NCI-H2196 treated with DMSO at 0.1 percent for 48 hours (cell line): ENCODE measurements around the gene PRELID1.
A peak's percentile ranks its signal among the peaks of the same experiment; 100 is the strongest.
"Not testable (repeated sequence)": the region's sequence is repeated elsewhere in the genome, so short reads cannot be mapped to it uniquely, and the experiment has no call there.

Experiments used
- DNase-seq: peaks from one replicate; lab custom pipeline; 2025; ENCODE audit not compliant: unreplicated experiment; lab: John Stamatoyannopoulos, UW

PRELID1 gene

DNA sequence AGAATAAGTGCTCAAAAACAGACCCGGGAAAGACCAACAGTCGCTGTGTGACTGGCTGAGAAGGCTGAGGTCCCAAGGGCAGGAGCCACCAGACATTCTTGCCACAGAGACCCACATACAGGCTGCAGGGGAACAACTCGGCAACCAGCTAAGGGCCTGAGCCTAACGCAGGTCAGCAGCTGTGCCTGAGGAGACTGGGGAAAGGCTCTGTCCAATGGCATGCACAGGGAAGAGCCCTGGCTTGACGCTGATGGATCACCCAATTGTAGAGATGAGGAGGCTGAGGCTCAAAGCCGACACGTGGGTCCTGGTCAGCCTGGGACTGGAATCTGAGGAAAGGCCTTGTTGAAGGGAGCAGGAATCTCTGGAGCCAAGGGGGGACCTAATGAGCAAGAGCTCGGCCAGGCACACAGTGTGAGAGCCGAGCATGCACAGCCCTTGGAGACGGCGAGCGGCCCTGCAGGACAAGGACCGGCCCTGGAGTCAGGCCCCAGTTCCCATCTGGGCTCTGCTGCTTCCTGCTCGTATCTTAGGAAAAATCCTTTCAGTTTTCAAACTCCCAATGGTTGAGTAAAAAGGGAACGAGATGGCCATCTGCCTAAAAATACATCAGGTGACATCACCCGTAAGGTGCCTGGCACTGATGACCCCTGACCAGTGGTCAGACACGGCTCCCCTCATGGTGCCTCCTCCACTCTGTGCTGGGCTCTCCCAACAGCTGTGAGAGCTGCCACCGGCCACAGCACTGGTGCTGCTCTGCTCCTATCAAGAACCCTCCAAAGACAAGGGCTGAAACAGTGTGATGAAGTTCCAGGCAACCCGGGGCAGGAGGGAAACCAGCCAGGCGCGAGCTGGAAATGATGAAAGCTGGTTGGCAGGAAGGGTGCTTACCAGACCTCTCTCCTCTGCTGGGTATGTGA is 31.4 kb downstream of the PRELID1 start:
- DNase-seq: no peak

GRCh38 chr5:177335701-177336065 is 32.1 kb downstream of the PRELID1 start:
- no peak for DNase-seq

DNA sequence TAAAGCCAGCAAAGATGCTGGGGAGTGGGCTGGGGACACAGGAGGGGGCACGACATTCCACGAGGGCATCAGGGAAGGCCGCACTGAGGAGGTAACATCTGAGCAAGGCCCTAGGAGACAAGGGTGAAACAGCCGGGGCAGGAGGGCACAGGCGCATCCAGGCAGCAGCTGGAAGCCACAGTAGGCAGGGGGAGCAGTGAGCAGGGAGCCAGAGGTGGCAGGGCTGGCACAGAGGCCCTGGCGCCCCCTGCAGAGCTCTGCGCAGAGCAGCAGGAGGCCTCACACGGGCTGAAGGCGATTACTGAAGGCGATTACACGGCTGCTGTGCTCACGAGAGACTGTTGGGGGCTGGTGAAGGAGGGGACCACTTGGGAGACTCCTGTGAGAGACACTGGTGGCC is 32.5 kb downstream of the PRELID1 start:
- DNase-seq: peak; percentile 32

- DNase-seq: no peak
Measured at GRCh38 chr5:177336603-177337494, 33.2 kb downstream of the PRELID1 start.

DNA sequence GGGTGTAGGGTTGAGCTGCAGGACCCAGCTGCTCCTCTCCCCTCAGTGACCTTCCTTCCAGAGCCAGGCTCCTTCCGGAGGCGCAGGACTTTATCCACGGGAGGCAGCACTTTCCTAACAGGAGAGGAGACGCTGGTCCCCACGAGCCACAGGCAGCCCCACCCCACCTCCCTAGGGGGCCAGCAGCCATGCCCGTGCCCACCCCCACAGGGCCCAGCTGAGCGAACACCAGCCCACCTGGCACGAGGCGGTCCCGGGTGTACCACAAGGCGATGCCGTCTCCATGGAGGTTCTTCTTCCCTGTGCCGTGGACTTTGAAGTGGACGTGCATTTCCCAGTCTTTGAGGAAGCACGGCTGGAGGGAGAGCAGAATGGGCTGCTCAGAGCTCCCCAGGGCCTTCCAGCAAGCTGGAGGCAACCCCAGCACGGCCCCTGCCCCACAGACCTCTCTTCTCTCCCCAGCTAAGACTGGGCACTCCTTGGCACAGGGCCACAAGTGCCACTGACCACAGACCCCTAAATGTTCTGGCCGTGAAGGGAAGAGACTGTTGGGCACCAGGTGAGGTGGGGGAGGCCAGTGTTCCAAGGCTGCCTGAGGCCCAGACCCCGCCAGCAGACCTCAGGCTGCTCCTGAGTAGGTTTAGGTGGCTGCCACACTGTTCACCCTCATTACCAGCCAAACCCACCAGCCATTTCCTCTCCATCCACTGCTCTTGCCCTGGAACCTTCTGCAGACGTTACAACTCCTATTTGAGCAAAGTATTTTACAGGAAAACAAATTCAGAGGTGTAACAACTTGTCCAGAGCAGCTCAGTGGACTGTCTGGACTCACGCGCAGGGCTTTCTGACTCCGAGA is 34.9 kb downstream of the PRELID1 start:
- DNase-seq: no peak

DNA sequence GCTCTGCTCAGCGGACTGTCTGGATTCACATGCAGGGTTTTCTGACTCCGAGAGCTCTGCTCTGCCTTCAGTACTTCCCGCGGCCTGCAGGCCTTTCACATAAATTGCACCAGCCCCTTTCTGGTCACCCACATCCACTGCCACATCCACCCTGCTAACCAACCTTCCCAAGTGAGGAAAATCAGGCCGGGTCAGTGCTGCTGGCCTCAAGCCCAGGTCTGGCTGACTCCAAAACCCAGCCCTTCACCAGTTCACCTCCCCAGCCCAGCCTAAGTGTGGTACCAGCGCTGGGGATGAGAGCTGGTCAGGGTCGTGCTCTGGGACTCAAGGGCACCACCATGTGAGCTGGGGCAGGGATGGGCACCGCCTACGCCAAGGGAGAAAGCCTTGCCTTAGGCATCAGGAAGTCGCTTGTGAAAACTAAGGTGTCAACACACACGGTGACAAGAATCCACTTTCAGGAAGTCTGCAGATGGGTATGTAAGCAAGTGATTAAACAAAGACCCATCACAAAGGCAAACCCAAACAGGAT is 35.6 kb downstream of the PRELID1 start:
- DNase-seq: peak; percentile 13

DNA sequence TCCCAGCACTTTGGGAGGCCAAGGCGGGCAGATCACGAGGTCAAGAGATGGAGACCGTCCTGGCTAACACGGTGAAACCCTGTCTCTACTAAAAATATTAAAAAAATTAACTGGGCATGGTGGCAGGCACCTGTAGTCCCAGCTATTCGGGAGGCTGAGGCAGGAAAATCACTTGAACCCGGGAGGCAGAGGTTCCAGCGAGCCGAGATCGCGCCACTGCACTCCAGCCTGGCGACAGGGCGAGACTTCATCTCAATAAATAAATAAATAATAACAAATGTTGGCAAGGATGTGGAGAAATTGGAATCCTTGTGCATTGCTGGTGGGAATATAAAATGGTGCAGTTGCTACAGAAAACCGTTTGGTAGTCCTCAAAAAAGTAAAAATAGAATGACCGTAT is 39.4 kb downstream of the PRELID1 start:
- DNase-seq: not testable (repeated sequence)

GRCh38 chr5:177343777-177344176 is 40.2 kb downstream of the PRELID1 start:
- no peak for DNase-seq

- no peak for DNase-seq
Measured at GRCh38 chr5:177344891-177345290, 41.3 kb downstream of the PRELID1 start.

DNA sequence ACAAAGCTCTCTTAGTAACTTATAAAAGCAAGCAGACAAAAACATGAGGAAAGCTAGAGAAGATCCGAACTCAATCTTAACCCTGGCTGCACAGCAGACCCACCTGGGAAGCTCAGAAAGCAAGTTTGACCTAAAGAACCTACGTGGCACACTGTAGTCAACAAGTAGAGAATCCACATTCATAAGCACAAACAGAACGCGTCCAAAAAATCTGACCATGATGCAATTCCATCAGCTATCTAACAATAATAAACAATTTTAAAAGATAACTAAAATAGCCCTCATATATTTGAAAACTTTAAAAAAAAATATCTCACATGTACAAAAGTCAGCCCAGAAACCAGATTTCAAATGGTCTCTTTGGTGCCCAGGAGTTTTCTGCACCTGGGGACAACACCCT is 43.2 kb downstream of the PRELID1 start:
- DNase-seq: no peak

GRCh38 chr5:177347699-177348098 is 44.1 kb downstream of the PRELID1 start:
- DNase-seq: no peak

GRCh38 chr5:177349362-177349647 is 45.7 kb downstream of the PRELID1 start:
- DNase-seq: no peak

DNA sequence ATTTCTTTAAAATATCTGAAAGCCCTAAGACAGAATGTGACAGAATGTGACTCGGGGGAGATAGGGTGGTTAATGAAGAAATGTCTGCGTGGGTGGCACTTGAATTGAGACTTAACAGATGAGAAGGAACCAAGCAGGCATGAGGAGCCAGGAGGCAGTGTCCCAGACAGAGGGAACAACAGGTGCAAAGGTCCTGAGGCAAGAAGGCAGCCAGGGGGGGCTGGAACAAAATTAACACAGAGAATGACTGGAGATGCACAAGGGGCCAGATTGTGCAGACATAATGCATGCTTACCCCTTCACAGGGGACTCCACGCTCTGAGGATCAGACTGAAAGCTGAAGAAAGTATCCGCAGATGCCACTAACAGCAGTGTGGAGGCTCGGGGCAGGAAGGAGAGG is 46.2 kb downstream of the PRELID1 start:
- DNase-seq: no peak

- no peak for DNase-seq
Measured at GRCh38 chr5:177350776-177351391, 47.3 kb downstream of the PRELID1 start.

DNA sequence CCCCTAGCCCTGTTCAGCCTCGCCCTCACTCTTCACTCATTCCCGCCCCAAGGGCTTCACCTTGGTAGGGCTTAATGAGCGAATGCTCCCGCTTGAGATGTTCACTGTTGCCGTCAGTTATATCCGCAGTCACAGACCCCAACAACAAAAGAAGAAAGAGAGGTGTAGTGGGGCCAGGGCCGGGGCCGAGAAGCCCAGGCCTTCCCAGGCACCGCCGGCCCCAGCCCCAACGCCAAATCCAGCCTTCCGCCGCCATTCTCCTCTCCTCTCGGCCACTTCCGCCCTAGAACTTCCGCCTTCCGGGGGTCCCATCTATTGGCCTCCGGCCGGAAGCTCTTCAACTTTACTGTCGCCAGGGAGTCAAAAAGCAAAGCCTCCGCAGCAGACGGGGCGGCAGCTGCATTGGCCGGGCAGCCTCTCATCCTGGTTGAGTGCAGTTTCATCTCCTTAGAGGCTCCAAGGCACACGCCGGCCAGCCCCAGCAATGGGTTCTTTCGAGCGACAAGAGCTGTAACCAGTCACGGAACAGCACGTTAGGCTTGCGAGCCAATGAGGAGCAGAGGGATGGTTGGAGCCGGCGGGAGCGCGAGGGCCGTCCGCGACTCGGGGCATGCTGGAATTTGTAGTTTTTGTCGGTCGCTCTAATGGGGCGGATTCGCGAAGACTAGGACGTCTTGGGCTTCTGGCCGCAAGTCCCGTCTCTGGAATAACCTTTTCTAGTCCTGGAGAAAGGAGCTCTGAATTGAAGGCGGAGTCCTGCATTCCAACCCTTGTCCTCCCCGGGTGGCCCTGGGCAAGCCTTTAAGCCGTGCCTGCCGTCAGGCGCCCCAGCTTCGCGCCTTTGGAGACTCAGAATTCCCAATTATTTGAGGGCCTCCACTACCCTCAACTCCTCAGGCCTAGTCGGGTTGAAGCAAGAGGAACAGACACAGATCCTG is 48.1 kb downstream of the PRELID1 start, which contains the start of gene LMAN2:
Gene LMAN2, minus strand, starts transcription at position 277 of the 938 bp plus-strand sequence. Its CDS starts 21 bp downstream, at position 256.
- peak; percentile 86 for DNase-seq

- no peak for DNase-seq
Measured at GRCh38 chr5:177353093-177353492, 49.5 kb downstream of the PRELID1 start.

DNA sequence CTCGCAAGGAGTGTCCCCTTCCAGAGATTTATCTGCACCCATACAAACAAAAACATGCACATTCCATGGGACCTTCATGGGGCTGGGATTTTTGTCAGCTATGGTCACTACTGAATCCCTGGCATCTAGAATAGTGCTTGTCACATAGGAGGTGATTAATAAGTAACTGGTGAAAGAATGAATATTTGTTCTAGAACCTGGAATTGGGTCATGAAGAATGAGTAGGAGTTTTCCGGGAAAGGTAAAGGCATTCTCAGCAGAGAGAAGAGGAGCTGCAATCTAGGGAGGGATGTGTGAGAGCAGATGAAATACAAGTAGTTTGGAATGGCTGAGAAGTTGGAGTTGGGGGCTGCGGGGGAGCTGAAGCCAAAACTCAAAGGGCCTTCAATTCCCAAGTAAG is 50.7 kb downstream of the PRELID1 start:
- DNase-seq: no peak

GRCh38 chr5:177354711-177355110 is 51.1 kb downstream of the PRELID1 start:
- DNase-seq: no peak

DNA sequence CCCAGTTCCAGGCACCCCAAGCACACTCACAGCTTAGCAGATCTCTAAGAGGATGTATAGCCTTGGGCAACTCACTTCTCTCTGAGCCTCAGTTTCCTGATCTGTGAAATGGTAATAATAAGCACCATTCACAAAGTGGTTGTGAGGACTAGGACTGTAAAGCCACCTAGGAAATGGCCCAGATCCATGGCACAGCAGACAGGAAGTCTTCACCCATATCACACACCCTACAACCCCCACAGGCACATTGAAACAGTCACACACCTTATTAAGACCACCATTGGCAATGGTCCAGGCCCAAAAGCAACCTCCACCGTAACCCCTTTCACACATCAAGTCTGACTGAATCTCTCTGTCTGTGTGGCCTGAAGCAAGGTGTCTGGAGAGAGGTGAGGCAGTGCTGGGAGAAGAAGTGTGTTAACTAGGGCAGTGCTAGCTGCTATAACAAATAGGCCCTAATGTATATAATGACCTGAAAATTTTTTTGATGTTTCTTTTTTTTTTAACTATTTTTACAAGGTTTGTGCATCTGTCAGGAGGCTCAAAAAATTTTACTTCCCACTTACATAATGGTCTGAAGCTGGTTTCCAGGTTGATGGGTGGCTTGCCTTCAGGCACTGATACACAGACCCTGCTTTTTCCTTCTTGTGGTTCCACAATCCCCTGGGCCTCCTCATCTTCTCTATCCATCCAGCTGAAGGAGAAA is 51.7 kb downstream of the PRELID1 start:
- no peak for DNase-seq
